ENCODE measurements around the gene BRD2.
A peak's percentile ranks its signal among the peaks of the same experiment; 100 is the strongest.

The BRD2 gene

GRCh38 chr6:32946893-32947292 is 21.5 kb upstream of the BRD2 start:
- H2AFZ ChIP-seq (ENCODE audit: low read depth, low read length), result no peak overlapping the region
- H3K9ac ChIP-seq (ENCODE audit: low read depth, low read length), result no peak overlapping the region
- H4K20me1 ChIP-seq (ENCODE audit: insufficient read depth, low read length), result no peaks in the 10 kb centered on the region
- H3K27ac ChIP-seq (ENCODE audit: low read length), result no peak overlapping the region
- H3K9me3 ChIP-seq (ENCODE audit: insufficient read depth, low read length, severe bottlenecking), result no peaks in the 10 kb centered on the region
- H3K27me3 ChIP-seq (ENCODE audit: insufficient read depth, low read length, poor library complexity), result no peaks in the 10 kb centered on the region
- H3K4me2 ChIP-seq (ENCODE audit: insufficient read depth, low read length), result no peak overlapping the region
- H3K4me1 ChIP-seq (ENCODE audit: insufficient read depth, low read length), result peaks cover 22% of the 10 kb centered on the region
- TF ChIP-seq EZH2 (IDR thresholded peaks at IDR 0.05; ENCODE audit: borderline replicate concordance, low read depth, low read length, severe bottlenecking), result no peak
- TF ChIP-seq, protein P1, sequence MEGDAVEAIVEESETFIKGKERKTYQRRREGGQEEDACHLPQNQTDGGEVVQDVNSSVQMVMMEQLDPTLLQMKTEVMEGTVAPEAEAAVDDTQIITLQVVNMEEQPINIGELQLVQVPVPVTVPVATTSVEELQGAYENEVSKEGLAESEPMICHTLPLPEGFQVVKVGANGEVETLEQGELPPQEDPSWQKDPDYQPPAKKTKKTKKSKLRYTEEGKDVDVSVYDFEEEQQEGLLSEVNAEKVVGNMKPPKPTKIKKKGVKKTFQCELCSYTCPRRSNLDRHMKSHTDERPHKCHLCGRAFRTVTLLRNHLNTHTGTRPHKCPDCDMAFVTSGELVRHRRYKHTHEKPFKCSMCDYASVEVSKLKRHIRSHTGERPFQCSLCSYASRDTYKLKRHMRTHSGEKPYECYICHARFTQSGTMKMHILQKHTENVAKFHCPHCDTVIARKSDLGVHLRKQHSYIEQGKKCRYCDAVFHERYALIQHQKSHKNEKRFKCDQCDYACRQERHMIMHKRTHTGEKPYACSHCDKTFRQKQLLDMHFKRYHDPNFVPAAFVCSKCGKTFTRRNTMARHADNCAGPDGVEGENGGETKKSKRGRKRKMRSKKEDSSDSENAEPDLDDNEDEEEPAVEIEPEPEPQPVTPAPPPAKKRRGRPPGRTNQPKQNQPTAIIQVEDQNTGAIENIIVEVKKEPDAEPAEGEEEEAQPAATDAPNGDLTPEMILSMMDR (IDR thresholded peaks at IDR 0.05; ENCODE audit: borderline replicate concordance, extremely low read depth, low read length, poor library complexity, severe bottlenecking), result no peak
- H3K4me3 ChIP-seq (ENCODE audit: low read depth in 1 of 2, low read length in 2 of 2), result no peak overlapping the region
- ATAC-seq (ENCODE audit: insufficient read depth, low read depth), result no peak
- no peaks in the 10 kb centered on the region for H3K79me2 ChIP-seq (ENCODE audit: insufficient read depth, low read length)
- no peaks in the 10 kb centered on the region for H3K36me3 ChIP-seq (ENCODE audit: insufficient read depth, low read length)
- DNase-seq, result no peak

DNA sequence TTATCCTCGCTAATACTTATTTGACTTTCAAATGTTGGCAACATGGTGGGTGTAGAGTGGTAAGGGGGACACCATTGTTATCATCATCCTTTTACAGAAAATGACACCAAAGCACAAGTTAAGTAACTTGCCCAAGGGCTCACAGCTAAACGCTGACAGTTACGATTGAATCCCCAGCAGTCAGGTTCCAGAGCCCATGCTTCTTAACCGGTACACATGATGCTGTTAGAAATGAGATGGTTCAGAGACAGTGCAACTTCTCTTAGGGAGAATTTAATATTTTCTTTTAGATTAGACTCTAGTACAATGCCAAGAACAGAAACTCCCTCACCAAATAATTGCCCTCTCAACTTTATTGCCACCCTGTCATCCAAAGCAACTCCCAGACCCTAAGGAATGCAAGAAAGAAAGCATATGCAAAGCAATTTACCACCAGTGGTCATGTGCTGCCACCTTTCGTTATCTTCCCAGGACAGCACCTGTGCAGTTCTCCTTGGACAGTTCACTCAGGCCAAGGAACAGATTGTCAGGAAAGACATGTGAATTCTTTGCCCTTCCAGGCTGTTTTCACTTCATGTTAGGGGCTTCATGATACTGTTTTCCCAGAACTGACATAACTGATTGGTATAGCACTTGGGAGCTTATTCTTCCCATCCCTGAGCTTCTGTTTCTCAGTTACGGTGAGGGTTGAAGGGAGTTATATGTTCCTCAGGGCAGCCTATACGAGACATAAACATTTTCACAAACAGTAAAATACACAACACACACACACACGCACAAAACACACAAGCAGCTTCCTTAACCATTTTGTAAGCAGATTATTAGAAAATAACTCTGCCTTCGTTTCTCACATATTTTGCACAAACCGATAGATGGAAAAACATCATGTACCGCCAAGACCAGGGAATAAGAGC is 20.6 kb upstream of the BRD2 start:
- H3K4me1 ChIP-seq (ENCODE audit: insufficient read depth, low read length), result peaks cover 24% of the 10 kb centered on the region
- no peak overlapping the region for H3K4me3 ChIP-seq (ENCODE audit: low read depth in 1 of 2, low read length in 2 of 2)
- H2AFZ ChIP-seq (ENCODE audit: low read depth, low read length), result no peak overlapping the region
- TF ChIP-seq EZH2 (IDR thresholded peaks at IDR 0.05; ENCODE audit: borderline replicate concordance, low read depth, low read length, severe bottlenecking), result no peak
- TF ChIP-seq, protein P1 (IDR thresholded peaks at IDR 0.05; ENCODE audit: borderline replicate concordance, extremely low read depth, low read length, poor library complexity, severe bottlenecking), result peak; percentile 56
- no peaks in the 10 kb centered on the region for H4K20me1 ChIP-seq (ENCODE audit: insufficient read depth, low read length)
- H3K36me3 ChIP-seq (ENCODE audit: insufficient read depth, low read length), result no peaks in the 10 kb centered on the region
- ATAC-seq (ENCODE audit: insufficient read depth, low read depth) (no peak), DNase-seq (no peak)
- no peaks in the 10 kb centered on the region for H3K9me3 ChIP-seq (ENCODE audit: insufficient read depth, low read length, severe bottlenecking)
- no peak overlapping the region for H3K9ac ChIP-seq (ENCODE audit: low read depth, low read length)
- H3K27ac ChIP-seq (ENCODE audit: low read length), result no peak overlapping the region
- H3K27me3 ChIP-seq (ENCODE audit: insufficient read depth, low read length, poor library complexity), result no peaks in the 10 kb centered on the region
- H3K4me2 ChIP-seq (ENCODE audit: insufficient read depth, low read length), result no peak overlapping the region
- no peaks in the 10 kb centered on the region for H3K79me2 ChIP-seq (ENCODE audit: insufficient read depth, low read length)

DNA sequence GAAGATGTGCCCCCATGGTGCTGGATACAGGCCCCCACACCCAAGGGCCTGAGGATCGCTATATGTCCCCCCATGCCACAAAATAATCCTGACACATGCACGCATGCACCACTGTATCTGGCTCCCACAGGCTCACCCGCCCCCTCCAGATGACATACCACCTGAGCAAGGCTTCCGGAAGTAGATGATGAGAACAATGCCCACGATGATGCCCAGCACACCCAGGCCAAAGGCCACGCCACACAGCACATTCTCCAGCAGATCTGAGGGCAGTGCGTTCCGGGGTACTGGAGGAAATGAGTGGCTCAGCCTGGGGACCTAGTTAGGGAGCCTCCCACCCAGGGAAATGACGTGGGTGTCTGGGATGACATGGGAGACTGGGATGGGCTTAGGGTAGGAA is 19.3 kb upstream of the BRD2 start:
- Histone ChIP-seq H3K4me2 (ENCODE audit: insufficient read depth, low read length) (no peak overlapping the region), H3K79me2 (ENCODE audit: insufficient read depth, low read length) (no peaks in the 10 kb centered on the region), H3K4me1 (ENCODE audit: insufficient read depth, low read length) (peaks cover 17% of the 10 kb centered on the region), H2AFZ (ENCODE audit: low read depth, low read length) (no peak overlapping the region), H3K36me3 (ENCODE audit: insufficient read depth, low read length) (no peaks in the 10 kb centered on the region), H3K27me3 (ENCODE audit: insufficient read depth, low read length, poor library complexity) (no peaks in the 10 kb centered on the region), H3K9ac (ENCODE audit: low read depth, low read length) (no peak overlapping the region), H4K20me1 (ENCODE audit: insufficient read depth, low read length) (no peaks in the 10 kb centered on the region), H3K4me3 (ENCODE audit: low read depth in 1 of 2, low read length in 2 of 2) (no peak overlapping the region), H3K27ac (ENCODE audit: low read length) (no peak overlapping the region), H3K9me3 (ENCODE audit: insufficient read depth, low read length, severe bottlenecking) (no peaks in the 10 kb centered on the region)
- DNase-seq, result no peak
- no peak for ATAC-seq (ENCODE audit: insufficient read depth, low read depth)
- no peak for TF ChIP-seq EZH2 (IDR thresholded peaks at IDR 0.05; ENCODE audit: borderline replicate concordance, low read depth, low read length, severe bottlenecking)
- TF ChIP-seq, protein P1 (IDR thresholded peaks at IDR 0.05; ENCODE audit: borderline replicate concordance, extremely low read depth, low read length, poor library complexity, severe bottlenecking), result no peak
